NCI-H2171 (cell line): ENCODE results near the gene PPP1R16B.

Source experiments
- DNase-seq: peaks from one replicate; lab custom pipeline; 2025; lab: John Stamatoyannopoulos, UW

The PPP1R16B gene

DNA sequence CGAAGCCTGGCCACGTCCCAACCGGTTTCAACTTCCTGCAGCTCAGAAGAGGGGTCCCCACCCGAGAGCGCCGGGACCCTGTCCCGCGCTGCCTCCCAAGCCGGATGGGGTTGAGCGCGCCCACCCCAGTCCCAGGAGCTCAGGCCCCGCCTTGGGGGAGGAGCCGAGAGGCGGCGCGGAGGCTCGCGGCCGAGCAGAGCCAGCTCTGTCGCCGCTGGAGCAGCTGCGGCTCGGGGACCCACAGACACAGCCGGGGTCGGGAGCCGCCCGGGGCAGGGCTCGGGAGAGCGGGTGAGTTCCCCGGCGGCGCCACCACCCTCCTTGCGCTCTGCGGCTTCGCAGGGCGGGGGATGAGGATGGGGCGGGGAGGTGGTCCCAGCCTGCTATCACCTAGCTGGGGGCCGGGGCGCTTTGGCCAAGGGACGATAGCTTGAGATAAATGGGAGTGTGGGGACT, at the start of gene PPP1R16B:
PPP1R16B (plus strand) TSS at position 196 of the 456 bp plus-strand sequence. CDS start 30,229 bp downstream, outside the sequence.
- DNase-seq, result peak; percentile 60

DNA sequence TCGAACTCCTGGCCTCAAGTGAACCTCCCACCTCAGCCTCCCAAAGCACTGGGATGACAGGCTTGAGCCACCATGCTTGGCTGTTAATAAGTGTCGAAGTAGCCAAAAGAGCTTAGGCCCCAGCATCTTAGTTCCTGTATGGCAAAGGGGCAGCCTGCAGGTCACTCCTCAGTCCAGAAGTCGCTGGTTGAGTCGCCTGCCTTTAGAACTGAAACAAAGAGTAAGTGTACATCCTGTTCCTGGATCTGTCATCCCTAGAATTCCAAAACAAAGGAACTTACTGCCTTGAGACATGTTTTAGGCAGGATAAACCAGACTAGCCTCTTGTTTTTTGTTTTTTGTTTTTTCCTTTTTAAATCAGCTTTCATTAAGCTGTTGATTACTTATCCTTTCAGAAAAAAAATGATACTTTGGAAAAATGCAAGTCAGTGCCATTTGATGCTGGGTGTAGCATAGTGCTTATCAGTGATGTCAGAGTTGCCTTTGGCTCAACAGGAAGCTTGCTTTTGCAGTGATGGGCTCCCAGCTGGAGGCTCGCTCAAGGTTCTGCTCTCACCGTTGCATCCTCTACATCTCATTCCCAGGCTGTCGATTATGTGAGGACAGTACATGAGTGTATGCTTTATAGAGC, 48.2 kb upstream of the PPP1R16B start:
- no peak for DNase-seq

DNA sequence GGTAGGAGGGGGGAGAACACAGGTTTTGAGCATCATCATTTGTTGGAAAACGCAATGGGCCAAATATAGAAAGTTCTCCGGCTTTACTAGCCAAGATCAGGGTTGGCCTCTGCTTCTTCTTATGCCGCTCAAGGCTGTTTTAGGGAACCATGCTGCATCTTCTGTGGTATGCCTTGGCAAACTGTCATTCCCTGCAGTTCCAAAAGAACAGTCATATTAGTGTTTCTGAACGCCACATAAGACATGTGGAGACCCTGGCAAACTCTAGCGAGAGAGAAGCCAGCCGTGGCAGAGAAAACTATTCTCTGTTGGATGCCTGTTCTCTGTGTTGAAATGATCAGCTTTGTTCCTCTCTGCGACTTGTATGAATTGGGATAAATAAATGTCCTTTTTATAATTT, 46.4 kb upstream of the PPP1R16B start:
- DNase-seq, result no peak

DNA sequence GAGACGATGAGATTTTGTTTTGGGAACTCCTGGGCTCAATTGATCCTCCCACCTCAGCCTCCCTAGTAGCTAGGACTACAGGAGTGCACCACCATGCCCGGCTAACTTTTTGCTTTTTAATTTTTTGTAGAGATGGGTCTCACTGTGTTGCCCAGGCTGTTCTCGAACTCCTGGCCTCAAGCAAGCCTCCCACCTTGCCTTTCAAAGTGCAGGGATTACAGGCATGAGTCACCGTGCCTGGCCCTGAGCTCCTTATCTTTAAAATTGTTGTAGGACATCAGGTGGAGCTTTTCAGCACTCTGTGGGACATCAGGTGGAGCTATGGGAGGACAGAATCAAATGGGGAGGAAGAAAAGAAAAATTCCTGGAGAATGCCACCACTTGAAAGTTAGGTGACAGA, 44.5 kb upstream of the PPP1R16B start:
- no peak for DNase-seq

DNA sequence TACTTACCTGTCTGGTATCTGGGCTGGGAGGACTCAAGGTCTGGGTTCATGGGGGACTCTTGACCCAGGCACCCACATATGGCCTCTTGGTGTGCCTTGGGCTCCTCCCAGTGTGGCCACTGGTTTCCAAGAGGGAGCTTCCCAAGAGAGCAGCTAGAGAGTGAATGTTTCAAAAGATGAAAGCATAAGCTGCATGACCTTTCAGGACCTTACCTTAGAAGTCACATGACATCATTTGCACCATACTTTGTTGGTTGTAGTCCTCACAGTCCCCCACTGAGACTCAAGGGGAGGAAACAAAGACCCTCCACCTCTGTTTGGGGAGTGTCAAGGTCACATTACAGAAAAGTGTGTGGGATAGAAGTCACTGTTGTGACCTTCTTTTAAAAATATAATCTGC, 43.3 kb upstream of the PPP1R16B start:
- no peak for DNase-seq

DNA sequence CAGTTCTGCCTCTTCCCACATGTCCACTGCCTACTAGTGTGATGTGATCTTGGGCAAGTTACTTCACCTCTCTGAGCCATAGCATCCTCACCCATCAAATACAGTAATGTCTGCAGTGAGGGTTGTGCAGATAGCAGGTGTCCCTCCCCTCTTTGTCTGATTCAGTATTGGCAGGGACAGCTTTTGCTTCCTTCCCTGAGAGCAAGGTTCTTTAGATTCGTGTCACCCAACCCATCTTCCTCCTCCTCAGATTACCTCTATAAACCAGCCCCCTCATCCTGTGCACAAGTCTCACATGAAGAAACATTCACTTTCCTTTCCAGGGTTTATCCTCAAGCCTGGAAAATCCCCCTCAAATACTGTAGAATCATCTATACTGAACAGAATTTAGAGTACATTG, 41.9 kb upstream of the PPP1R16B start:
- DNase-seq, result no peak

DNA sequence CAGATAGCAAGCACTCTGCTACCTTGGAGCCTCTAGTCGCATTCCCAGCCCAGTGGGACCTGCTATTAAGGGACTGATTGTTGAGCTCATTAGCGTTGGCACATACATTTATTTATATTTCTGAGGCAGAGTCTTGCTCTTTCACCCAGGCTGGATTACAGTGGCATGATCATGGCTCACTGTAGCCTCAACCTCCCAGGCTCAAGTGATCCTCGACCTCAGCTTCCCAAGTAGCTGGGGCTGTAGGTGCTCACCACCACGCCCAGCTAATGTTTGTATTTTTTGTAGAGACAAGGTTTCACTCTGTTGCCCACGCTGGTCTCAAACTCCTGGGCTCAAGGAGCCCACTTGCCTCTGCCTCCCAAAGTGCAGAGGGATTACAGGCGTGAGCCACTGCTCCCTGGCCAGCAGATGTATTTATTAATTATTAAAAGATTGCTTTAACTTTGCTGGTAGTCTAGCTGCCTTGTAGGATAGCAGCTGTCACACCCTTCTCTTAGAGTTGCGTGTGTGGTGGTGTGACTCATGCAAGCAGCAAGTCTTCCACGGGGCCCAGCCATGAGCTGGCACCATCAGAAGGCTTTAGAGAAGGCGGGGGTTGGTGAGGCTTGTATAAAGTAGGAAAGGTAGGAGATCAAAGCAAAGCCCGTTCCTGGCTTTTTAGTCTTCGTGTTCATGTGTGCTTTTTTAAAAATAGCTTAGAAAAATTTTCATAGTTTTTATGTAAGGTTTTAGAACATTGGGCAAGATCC, 40.8 kb upstream of the PPP1R16B start:
- DNase-seq, result no peak

DNA sequence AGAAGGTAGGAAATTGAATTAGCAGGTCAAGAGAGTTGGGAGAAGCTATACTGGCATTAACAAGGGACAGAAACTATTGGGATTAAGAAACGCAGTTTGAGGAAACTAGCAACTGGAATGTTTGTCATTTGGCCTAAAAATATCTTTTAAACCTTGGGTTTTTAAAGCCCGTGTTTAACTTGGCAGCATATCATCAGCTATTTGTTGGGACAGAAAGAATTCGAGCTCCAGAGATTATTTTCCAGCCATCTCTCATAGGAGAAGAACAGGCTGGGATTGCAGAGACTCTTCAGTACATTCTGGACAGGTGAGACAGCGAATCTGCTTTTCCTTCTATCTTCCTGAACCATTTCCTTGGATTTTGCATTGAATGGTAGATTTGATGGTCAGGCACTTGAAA, 39.4 kb upstream of the PPP1R16B start:
- no peak for DNase-seq

DNA sequence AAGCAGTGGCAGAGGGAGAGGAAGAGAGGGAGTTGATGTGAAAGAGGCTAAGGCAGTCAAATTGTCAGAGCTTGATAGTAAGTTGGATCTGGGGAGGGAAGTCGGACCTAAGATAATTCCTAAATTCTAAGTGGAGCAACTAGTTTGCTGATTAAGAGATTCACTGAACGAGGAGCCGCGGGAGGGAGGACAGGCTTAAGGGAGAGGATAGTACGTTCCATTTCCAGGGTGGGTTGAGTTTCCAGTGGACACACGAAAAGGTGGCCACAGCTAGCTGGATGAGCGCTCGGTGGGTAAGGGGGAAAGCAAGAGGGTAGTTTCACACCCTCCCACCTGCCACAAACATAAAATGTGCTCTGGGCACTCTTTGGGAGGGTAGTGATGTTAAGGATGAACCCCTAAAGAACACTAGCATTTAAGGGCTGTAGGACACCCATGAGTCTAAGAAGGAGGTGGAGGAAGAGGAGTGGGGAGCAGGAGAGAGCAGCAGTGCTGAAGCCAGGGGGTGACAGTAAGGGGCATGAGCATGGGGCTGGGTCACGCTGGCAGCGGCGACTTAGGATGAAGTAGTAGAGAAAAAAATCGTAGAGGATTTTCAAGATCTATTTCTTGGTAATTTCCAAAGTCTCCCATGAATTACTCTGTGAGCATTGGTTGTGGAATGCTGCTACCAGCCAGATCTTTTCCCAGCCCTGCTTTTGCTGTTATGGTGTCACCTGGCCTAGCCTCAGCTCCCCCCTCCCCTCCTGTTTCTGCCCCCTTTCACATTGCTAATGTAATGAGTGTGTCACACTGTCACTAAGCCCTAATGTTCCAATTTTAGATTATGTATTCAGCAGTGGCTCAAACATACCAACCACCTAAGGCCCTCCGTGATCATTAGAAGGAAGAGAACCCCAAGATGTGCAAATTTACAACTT, 35.9 kb upstream of the PPP1R16B start:
- DNase-seq, result no peak

DNA sequence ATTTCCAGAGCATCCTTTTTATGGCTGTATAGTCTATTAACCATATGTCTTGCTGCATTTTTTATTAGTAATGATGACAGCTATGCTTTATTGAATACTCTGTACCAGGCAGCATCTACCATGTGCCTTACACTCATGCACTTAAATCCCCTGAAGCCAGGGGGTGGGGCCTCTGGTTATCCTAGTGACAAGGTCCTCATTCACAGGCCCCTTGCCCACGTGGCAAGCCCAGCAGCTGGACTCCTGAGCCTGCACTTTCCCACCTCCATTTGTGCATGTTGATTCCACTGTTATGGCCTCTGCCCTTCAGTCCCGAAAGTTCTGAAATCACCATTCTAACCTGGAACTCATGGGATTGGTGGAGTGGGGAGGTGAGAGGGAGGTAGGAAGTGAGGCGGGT, 35.0 kb upstream of the PPP1R16B start:
- DNase-seq, result no peak

DNA sequence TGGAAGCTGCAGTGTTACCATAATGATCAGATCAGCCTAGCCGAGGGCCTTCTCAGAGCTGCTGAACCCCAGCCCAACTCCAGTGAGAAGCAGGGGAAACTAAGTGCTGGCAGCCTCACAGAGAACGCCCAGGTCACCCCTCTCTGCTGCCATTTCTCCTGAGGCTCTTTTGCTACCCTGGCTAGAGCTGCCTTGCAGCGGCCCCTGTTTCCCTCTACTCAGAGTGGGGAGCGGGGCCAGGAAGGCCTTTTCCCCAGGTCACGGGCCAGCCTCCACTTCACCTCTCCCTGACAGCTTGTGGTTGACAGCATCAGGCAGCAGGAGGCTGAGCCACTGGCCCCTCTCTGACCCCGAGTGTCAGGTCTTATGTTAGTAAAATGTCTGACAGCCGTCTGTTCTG, 34.5 kb upstream of the PPP1R16B start:
- DNase-seq, result no peak

DNA sequence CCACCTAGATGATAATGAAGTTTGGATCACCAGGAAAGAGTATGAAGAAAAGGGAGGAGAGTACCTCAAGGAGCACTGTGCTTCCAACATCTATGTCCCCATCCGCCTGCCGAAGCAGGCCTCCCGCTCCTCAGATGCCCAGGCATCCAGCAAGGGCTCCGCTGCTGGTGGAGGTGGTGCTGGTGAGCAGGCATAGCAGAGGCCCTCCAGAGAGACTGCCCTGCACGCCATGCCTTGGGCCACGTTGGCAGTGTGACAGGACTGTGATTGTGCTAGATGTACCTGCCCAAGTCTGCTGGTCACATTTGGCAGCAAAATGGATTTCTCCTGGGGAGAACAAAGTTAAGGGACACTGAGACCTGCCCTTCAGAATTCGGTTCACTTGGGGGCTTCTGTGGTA, 33.9 kb upstream of the PPP1R16B start:
- no peak for DNase-seq

DNA sequence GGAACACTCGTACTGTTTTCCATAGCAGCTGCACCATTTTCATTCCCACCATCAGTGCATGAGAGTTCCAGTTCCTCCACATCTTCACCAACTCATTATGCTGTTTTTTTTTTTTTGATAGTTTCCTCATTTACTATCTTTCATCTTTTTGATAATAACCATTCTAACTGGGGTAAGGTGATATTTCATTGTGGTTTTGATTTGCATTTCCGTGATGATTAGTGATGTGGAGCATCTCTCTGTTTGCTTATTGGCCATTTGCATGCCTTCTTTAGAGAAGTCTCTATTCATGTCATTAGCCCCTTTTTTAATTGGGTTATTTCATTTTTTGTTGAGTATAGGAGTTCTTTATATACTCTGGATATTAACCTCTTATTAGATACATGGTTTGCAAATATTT, 31.3 kb upstream of the PPP1R16B start:
- DNase-seq, result no peak

DNA sequence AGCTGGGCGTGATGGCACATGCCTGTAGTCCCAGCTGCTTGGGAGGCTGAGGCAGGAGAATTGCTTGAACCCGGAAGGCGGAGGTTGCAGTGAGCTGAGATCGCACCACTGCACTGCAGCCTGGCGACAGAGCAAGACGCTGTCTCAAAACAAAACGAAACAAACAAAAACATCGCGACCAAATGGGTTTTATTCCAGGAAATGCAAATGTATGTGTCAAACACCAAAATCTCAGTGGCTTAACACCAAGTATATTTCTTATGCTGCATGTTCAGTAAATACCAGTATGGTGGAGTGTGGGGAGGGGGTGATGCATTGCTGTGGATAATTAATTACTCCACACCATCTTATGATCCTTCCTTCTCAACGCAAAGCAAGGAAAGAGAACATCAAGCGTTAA, 29.1 kb upstream of the PPP1R16B start:
- no peak for DNase-seq

DNA sequence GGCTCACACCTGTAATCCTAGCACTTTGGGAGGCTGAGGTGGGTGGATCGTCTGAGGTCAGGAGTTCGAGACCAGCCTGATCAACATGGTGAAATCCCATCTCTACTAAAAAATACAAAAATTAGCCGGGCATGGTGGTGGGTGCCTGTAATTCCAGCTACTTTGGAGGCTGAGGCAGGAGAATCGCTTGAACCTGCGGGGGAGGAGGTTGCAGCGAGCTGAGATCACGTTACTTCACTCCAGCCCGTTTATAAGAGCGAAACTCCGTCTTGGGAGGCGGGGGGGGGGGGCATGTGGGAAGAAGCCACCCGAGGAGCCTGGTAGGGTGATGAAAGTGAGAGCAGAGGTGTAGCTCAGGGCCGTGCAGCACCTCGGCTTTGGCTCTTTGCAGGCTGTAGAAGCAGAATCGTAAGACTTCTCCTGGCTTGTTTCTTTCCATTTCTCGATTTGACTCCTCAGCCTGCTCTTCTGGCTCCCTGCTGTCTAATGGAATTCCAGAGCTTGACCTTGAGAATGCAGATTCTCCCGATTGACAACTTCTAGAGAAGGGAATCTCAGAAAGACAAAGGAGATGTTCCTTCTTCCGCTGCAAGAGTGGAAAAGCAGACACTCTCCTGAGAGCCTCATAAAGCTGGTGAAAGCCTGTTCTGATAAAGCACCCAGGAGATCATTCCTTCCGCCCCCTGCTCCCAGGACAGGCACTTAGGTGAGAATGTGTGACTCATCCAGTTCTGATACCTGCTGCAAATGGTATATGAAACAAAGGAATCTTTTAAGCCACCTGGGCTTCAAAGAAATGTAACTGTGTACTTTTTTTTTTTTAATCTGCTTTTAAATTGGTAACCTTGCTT, 26.0 kb upstream of the PPP1R16B start:
- DNase-seq, result no peak

DNA sequence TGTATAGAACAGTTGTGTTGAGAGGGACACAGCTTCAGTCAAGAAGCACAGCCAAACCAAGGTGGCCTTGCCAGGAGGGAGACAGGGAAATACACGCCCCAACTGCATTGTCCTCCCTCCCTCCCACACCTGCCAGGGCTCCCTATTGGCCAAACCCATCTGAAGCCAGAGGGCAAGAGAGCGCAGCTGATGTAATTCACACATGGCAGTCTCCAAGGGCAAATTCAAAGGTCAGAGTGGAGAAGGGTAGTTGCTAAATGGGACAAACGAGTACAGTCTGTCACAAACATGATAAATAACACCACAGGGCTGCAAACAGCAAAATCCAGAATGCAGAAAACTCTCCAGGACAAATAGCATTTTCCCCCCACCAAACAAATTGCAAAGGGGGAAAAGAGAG, 23.2 kb upstream of the PPP1R16B start:
- DNase-seq, result no peak

DNA sequence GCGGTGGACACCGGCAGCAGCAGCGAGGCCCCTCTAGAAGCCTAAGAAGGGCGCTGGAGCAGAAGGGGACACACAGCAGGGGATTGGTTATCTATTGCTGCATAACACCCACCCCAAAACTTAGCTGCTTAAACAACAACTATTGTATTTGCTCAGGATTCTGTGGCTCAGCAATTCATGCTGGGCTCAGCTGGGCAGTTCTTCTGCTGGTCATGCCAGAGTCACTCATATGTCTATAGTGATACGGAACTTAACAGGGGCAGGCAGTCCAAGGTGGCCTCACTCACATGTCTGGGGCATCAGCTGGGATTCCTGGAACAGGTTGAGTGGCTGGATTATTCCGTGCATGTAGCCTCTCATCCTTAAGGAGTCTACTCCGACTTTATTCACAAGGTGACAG, 17.6 kb upstream of the PPP1R16B start:
- DNase-seq, result no peak

DNA sequence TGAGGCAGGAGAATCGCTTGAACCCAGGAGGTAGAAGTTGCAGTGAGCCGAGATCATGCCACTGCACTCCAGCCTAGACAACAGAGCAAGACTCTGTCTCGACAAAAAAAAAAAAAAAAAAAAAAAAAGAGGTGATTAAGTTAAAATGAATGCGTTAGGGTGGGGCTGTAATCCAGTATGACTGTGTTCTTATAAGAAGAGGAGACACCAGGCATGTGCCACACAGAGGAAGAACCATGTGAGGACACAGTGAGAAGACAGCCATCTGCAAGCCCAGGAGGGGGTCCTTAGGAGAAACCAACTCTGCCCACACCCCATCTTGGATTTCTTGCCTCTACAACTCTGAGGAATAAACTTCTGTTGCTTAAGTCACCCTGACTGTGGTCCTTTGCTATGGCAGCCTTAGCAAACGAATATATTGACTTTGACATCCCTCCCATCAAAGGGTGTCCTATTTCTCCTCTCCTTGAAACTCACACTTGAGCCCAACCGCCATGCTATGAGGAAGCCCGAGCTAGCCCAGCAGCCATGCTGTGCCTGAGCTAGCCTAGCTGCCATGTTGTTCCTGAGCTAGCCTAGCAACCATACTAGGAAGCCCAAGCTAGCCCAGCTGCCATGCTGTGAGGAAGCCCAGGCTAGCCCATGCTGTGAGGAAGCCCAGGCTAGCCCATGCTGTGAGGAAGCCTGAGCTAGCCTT, 15.8 kb upstream of the PPP1R16B start:
- DNase-seq, result peak; percentile 24

DNA sequence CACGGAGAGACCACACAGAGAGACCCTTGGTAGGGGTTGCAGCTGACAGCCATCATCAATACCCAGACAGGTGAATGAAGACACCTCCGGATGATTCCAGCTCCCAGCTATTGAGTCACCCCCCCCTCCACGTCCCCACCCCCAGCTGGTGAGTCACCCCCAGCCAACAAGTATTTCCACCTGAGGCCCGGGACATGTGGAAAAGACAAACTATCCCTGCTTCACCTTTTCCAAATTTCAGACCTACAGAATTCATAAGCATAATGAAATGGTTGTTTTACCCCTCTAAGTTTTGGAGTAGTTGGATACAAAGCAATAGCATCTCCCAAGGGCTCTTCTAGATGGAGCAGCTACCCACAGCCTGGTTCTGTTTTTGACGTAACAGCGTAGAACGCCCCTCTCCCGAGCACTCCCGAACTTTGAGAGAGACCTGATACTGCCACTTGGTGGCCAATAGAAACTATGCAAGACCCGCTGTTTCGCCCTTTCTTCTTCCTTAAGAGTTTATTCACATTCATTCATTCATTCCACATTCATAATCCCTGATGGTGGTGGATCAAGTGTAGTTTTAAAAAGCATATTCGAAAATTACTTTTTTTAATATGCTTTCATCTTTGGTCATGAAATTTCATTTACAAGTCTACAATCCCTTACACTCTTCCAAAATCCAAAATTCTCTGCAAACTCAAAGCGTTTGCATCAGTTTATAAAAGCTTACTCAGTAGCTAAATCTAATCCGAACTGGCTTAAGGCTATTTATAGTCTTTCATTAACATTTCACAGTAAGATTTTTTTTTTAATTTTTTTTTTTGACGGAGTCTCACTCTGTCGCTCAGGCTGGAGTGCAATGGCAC, 15.1 kb upstream of the PPP1R16B start:
- peak; percentile 56 for DNase-seq

DNA sequence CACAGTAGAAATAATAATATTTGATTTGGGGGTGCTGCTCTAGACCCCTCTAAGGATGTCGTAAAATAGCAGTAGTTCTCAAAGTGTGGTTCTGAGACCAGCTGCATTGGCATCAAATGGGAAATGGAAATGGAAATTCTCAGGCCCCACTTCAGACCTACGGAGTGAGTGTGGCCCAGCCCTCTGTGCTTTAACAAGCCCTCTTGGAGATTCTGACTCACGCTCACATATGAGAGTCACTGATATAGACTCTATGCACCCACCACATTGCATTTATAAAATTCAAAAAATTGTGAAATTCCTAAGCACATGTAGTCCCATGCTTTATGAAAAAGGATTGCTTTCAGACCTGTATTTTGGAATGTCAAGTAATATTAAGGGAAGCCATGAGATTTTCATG, 14.2 kb upstream of the PPP1R16B start:
- no peak for DNase-seq
